ENCODE results near the gene ETV6.

GRCh38 chr12:11868027-11868426, 218.6 kb downstream of the ETV6 start:
- TF ChIP-seq POLR2A (IDR thresholded peaks at IDR 0.05) (no peak), CTCF (IDR thresholded peaks at IDR 0.05) (no peak)

All from lower leg skin (tissue), 3 donors.